NK-92 treated with Interleukin-12 subunit alpha and Interleukin-12 subunit beta, amount 100 ng/mL, for 24 hours (cell line): ENCODE data around the gene METRNL.

Experiments
- DNase-seq: peaks from one replicate; lab custom pipeline; 2025; lab: John Stamatoyannopoulos, UW

METRNL gene

DNA sequence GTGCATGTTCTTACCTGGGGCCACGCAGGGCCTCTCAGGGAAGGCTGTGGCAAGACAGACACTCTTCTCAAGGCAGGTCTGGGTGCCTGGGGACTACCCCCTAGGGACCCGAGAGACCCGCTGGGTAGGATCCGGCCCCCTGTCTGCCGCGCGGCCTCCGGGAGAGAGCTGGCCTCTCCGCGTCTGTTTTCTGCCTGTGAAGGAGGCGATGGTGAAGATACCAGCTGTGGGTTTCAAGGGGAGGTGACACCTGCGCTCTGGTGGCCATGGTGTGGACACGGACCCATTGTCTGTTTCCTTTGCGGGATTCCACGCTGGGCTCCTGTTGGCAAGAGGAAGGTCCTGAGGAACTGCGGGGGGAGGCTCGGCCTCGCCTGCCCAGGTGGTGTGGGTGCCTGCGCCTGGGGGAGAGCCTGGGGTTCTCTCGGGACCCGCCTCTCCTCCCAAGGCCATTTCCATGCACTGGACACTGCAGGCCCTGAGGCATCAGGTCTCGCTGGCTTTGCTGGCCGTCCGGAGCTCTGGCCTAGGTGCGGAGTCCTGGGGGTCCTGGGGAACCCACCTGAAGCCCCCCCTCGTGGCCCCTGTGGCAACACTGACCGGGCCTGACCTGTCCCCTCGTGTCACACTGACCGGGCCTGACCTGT, 12.2 kb upstream of the METRNL start:
- DNase-seq, result no peak

- DNase-seq, result no peak
These were observed 11.6 kb upstream of the METRNL start for GRCh38 chr17:83067718-83068261.

GRCh38 chr17:83068641-83069570, 10.5 kb upstream of the METRNL start:
- DNase-seq, result no peak

DNA sequence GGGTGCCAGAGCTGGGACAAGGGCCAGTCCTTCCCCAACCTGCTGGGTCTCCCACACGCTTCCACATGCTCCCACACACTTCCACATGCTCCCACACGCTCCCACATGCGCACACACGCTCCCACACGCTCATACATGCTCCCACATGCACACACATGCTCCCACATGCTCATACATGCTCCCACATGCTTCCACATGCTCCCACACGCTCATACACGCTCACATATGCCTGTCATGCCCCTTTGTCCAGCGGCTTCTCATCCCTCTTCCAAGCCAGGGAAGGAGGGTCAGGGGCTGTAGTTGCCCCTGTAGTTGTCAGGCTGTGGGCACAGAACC, 9.9 kb upstream of the METRNL start:
- DNase-seq, result no peak

- DNase-seq, result no peak
These were observed 9.3 kb upstream of the METRNL start for GRCh38 chr17:83069931-83070742.

GRCh38 chr17:83070800-83071341, 8.5 kb upstream of the METRNL start:
- no peak for DNase-seq

- DNase-seq, result no peak
These were observed 8.0 kb upstream of the METRNL start for GRCh38 chr17:83071365-83071764.

DNA sequence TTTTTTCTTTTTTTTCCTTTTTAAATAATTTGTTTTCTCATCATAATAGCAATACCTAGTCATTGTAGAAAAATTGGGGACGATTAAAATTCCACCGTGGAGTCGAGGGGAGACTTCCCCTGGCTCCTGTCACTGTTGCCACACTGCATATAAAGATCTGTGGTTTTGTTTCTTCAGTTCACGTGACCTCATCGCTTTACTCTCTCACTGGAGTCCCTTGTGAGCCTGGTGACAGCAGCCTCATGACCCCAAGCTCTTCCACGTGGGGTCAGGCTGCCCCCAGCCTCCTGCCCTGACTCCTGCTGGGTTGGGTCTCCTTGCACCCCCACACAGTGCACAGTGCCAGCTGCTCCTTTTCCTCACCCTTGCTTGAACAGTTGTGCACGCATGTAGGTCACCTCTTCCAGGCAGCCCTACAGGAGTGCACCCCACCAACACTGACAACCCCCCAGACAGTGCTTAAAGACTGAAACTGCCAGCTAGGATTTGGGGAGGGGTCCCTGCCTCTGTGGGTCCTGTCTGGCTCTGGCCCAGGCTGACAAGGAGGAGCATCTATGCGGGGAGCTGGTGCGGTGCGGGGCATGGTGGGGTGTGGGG, 7.3 kb upstream of the METRNL start:
- DNase-seq, result no peak

DNA sequence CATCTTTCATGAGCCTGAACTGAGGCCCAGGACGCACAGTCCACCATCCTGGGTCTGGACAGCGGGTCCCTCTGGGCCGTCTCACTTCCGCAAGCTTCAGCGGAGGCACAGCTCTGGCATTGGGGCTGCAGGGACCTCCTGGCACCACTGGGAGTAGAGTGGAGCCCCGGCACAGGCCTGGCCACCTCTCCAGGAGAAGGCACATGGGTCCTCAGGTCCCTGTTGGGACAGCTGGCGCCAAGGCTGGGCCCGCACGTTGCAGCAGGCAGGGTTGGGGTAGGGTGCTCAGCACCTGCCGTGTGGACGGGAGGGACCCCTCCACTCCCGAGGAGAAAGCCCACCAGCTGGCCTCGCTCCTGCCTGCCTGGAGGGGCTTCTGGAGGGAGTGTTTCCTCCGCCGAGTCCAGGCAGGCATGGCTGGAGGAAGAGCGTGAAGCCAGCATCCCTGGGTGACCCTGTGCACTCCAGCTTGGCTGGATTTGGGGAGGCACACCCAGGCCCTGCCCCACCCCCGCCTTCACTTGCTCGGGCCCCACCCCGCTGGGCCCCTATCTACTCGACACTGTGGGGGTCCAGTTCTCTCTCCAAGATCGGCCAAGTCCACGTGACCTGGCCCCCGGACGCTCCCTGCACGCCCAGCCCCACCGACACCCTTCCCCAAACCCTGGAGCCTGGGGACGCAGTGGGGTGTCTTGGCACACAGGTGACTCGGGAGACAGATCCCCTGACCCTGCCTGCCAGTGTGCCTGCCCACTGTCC, 6.6 kb upstream of the METRNL start:
- no peak for DNase-seq

DNA sequence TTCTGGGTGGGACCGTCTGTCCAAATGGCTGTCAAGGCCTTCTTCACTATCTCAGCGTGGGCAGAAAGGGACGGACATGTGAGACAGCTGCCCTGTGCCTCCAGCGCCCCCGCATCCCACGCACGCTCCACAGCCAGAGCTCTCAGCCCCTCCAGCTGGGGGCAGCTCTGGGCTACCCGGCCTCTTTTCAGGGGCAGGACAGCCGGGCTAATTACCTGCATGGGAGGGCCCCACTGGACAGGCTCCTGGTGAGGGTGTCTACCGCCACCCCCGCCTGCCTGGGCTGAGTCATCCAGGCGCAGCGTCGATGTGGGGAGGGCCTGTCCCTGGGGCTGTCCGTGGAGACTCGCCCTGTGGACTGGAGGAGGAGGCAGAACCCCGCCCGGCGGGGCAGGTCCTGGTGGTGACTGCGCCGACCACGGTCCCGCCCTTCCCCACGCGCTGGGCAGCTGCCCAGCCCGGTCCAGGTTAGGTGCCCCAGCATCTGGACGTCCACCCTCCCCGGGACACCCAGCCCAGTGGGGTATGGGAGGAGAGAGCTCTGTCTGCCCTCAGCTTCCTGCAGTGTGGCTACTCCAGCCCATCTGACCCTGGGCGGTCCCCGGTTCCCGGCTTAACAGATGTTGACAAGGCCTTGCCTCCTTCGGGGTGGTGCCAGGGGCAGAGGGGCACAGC, 5.9 kb upstream of the METRNL start:
- DNase-seq, result no peak

GRCh38 chr17:83074486-83075223, 4.8 kb upstream of the METRNL start:
- no peak for DNase-seq

DNA sequence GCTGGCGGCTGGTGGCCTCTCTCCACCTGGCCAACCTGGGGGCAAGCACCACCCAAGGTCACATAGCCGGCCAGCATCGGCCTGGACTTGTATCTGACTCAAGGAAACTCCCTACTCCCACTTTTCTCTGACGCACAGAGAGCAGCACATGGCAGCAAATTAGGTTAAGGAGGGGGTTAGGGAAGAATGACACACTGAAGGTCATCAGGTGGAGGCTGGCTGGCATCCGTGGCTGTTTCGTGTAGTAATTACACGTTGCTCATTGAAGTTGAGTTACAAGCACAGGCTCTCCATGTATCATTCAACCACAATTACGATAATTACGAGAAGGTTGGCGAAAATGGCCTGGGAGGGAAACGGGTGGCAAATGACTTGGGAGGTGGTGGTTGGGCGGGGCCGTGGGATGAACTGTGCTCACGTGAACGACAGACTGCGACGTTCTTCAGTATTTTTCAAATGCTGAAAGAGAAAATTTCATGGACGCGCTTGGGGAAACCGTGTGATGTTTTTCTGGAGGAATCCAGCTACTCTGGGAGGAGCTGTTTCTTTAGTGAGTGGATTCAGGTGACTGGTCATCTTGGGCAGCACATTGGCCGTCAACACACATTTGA, 4.0 kb upstream of the METRNL start:
- no peak for DNase-seq

DNA sequence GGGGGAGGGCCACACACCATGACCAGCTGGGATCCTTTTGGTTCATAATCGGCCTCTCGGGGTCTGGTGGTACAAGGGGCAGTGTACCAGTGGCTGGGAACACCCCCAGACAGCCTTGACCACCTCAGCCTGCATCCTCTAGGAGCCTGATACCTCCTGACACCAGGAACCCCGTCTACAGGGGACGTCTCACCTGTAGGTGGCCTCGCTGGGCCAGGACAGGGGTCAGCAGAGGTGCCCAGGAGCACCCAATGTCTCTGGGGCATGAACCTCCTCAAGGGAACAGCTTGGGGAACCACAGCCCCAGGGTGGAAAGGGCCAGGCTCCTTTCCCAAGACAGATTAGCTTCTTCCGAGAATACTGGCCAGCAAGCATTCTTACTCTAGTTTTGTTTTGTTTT, 2.5 kb upstream of the METRNL start:
- peak; percentile 29 for DNase-seq

- DNase-seq, result no peak
These were observed 2.0 kb upstream of the METRNL start for GRCh38 chr17:83077411-83077810.

DNA sequence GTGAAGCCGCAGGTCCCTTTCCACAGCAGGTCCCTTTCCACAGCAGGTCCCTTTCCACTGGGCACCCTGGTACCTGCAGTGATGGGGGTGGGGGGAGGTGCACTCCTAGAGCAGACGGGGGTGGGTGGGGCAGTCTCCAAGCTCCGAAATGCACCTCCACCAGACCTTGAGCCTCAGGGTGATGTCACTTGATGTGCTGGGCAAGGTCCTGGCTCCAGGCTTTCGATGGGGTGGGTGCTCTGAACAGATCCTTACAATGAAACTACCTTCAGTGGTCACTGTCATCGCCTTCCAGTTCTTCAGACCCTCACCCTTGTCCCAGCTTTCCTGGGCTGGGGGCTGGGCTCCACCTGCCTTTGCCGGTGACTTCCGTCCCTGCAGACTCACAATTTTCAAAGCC, 1.5 kb upstream of the METRNL start:
- no peak for DNase-seq

DNA sequence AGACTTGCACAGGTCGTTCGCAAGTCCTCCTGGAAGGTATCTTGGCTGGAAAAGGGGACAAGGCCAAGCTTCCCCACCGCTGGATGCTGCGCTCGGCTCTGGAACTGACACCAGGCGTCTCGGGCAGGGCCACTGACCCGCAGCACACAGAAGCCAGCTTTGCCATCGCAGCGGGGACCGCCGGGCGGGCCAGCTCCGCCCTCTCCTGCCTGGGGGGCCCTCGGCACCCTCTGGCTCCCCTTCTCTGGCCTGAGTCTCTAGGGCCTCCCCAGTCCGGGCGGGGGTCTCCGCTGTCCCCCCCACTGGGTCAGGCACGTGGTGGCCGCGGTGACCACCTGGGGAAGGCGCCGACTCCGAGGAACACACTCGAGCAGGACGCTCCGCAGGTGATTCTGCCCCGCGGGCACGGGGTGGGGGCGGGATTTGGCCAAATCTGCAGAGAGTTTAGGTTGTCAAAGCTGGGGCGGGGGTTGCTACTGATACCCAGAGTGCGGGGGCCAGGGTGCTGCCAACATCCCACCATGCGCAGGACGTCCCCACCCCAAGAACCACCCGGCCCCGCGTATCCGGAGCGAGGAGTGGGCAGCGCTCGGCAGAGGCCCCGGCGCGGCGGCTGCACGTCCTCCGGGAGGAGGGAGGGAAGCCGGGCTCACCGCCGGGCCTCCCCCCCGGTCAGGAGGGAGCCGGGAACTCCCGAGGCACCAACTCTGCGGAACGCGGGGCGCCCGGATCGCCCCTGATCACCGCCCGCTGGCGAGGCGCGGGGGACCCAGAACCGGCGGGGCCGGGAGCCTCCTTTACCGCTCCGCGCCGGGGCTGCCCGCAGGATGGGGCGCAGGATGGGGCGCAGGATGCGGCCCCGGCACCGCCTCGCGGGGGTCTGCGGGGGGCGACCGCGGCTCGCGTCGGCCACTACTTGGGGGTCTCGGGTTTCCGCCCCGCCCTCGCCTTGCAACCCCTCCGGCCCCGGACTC, 744 bp upstream of the METRNL start:
- DNase-seq, result no peak

GRCh38 chr17:83079766-83080578, 563 bp downstream of the METRNL start:
- DNase-seq, result no peak
